ENCODE measurements around the gene TAS1R2.

TAS1R2 gene

DNA sequence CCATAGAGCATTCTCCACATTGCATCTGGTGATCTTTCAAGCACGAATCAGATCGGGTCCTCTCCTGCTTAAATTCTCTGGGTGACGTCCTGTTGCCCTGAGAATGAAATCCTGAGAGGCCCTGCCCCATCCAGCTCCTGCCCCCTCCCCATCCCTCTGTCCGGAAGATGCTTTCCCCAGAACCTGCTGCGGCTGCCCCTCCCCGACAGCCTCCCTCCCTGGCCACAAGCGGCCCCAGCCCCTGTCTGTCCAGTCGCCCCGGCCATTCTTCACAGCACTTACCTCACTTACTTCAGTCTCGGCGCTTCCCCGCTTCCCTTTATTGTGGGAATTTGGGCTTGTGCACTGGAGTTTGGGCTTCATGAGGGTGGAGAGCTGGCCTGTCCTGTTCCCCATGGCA lies 40.3 kb downstream of the TAS1R2 start:
- ATAC-seq: no peak
- TF ChIP-seq PPARA (CRISPR knock-in tag; IDR thresholded peaks at IDR 0.05; ENCODE audit: borderline replicate concordance) (no peak), ZFP3 (CRISPR knock-in tag; IDR thresholded peaks at IDR 0.05) (no peak), CSDC2 (CRISPR knock-in tag; IDR thresholded peaks at IDR 0.05) (no peak), GLIS3 (CRISPR knock-in tag; IDR thresholded peaks at IDR 0.05) (no peak), ESRRG (CRISPR knock-in tag; IDR thresholded peaks at IDR 0.05) (no peak), SNAI2 (CRISPR knock-in tag; IDR thresholded peaks at IDR 0.05) (no peak)
- TF ChIP-seq, protein P1, sequence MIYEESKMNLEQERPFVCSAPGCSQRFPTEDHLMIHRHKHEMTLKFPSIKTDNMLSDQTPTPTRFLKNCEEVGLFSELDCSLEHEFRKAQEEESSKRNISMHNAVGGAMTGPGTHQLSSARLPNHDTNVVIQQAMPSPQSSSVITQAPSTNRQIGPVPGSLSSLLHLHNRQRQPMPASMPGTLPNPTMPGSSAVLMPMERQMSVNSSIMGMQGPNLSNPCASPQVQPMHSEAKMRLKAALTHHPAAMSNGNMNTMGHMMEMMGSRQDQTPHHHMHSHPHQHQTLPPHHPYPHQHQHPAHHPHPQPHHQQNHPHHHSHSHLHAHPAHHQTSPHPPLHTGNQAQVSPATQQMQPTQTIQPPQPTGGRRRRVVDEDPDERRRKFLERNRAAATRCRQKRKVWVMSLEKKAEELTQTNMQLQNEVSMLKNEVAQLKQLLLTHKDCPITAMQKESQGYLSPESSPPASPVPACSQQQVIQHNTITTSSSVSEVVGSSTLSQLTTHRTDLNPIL (CRISPR knock-in tag; IDR thresholded peaks at IDR 0.05; ENCODE audit: low read depth): no peak

DNA sequence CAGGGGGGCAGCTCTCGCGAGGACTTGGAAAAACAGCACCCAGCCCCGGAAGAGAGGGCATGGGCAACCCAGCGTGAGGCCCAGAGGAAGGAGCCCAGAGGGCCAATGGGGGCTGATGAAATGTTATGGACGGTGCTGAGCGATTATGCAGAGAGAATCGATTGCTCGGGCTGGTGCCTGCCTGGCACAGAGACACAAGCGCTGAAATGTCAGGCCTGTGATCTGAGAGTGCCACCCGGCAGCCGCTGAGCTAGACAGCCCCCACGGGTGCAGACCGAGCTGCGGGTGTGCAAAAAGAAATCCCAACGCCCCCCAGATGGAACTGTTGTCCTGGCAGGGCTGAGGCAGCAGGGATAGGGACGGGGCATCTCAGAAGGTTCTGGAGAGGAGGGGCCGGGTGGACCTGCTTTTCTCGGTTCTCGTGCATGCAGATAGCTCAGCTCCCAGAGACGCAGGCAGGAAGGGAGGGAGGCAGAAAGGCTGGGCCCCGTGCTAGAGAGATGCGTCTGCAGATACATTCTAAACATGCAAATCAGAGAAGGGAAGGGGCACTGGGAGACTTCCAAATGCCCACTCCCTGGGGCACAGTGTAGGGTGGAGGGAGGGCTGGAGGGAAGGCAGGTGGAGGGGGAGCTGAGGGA lies 41.5 kb downstream of the TAS1R2 start:
- TF ChIP-seq OSR1 (CRISPR knock-in tag; IDR thresholded peaks at IDR 0.05): no peak
- TF ChIP-seq BACH2 (CRISPR knock-in tag; IDR thresholded peaks at IDR 0.05; ENCODE audit: borderline replicate concordance): no peak
- TF ChIP-seq GLIS3 (CRISPR knock-in tag; IDR thresholded peaks at IDR 0.05): no peak
- no peak for ATAC-seq

DNA sequence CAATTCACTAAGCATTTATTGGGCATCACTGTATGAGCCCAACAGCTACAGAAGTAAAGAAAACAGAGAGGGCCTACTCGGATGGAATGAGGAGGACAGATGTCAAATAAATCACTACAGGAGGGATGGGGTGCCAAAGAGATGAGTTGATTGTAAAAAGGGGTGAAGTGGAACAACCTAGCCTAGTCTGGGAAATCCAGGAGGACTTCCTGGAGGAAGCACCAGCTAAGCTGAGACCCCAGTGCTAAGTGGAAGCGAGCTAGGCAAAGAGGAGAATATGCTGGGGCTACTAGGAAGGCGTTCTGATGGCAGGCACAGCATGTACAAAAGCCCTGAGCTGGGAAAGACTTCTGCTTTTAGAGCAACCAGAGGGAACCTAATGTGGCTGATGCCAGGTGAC lies 42.1 kb downstream of the TAS1R2 start:
- no peak for TF ChIP-seq ZFP30 (CRISPR knock-in tag; IDR thresholded peaks at IDR 0.05)
- no peak for TF ChIP-seq OSR1 (CRISPR knock-in tag; IDR thresholded peaks at IDR 0.05)
- ATAC-seq: no peak

DNA sequence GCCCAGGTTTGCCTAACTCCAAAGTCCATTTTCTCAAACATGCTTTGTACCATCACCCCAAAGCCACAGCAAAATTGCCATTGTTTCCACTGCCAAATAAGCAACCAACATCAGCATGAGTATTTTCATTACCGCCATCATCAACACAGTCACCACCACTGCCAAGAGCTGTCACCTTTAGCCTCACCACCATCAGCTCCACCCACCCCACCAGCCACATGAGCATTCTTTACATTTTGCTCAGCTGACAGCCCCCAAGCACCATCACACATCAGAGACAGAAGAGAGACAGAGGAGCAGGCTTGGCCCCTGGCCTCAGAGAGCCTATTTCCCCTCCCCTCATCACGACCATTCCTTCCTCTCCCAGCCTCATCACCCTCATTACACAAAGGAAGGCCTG lies 42.7 kb downstream of the TAS1R2 start:
- TF ChIP-seq SNAI2 (CRISPR knock-in tag; IDR thresholded peaks at IDR 0.05) (no peak), ZFP30 (CRISPR knock-in tag; IDR thresholded peaks at IDR 0.05) (no peak), ZNF70 (CRISPR knock-in tag; IDR thresholded peaks at IDR 0.05) (no peak)
- ATAC-seq: no peak

DNA sequence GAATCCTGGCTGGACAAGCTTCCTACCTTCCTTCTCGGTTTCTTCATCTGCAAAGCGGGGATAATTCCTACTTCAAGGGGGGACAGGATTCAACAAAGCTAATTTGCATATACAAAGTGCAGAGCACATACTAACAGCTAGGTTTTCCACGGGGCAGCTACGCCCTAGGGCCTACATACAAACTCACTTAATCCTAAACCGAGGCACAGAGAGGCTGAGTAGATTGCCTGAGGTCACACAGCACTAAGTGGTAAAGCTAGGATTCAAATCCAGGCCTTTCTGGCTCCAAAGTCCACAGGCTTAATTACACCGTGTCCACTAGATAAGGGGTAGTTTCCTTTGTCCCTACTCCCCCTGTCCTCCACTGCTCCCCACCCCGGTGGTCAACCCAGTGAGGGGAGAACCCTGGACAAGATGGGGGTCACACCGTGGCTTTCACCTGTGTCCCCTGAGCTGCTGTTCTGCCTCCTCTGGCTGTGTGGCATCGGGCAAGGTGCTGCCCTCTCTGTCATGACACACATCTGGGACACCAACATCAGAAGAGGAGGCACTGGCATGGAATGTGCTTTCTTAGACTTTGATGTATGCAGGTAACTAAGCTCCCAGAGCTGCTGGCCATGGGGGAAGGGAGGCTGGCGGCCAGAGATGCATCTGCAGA lies 44.5 kb downstream of the TAS1R2 start:
- TF ChIP-seq ZNF565 (CRISPR knock-in tag; conservative IDR thresholded peaks at IDR 0.05; ENCODE audit: low read depth) (no peak), OSR1 (CRISPR knock-in tag; IDR thresholded peaks at IDR 0.05) (no peak), CSDC2 (CRISPR knock-in tag; IDR thresholded peaks at IDR 0.05) (no peak), ZNF70 (CRISPR knock-in tag; IDR thresholded peaks at IDR 0.05) (no peak), PPARA (CRISPR knock-in tag; IDR thresholded peaks at IDR 0.05; ENCODE audit: borderline replicate concordance) (no peak), ISL1 (CRISPR knock-in tag; IDR thresholded peaks at IDR 0.05) (no peak), TOX (CRISPR knock-in tag; IDR thresholded peaks at IDR 0.05; ENCODE audit: borderline replicate concordance) (no peak), BACH2 (CRISPR knock-in tag; IDR thresholded peaks at IDR 0.05; ENCODE audit: borderline replicate concordance) (no peak), RARB (CRISPR knock-in tag; IDR thresholded peaks at IDR 0.05) (no peak), ARNTL (CRISPR knock-in tag; IDR thresholded peaks at IDR 0.05; ENCODE audit: borderline replicate concordance, low read depth) (no peak), TCF4 (CRISPR knock-in tag; IDR thresholded peaks at IDR 0.05; ENCODE audit: borderline replicate concordance) (no peak), ZFP30 (CRISPR knock-in tag; IDR thresholded peaks at IDR 0.05) (no peak), ZC3H10 (CRISPR knock-in tag; IDR thresholded peaks at IDR 0.05) (no peak)
- TF ChIP-seq, protein P1 (CRISPR knock-in tag; IDR thresholded peaks at IDR 0.05; ENCODE audit: low read depth): no peak
- TF ChIP-seq, protein P2, sequence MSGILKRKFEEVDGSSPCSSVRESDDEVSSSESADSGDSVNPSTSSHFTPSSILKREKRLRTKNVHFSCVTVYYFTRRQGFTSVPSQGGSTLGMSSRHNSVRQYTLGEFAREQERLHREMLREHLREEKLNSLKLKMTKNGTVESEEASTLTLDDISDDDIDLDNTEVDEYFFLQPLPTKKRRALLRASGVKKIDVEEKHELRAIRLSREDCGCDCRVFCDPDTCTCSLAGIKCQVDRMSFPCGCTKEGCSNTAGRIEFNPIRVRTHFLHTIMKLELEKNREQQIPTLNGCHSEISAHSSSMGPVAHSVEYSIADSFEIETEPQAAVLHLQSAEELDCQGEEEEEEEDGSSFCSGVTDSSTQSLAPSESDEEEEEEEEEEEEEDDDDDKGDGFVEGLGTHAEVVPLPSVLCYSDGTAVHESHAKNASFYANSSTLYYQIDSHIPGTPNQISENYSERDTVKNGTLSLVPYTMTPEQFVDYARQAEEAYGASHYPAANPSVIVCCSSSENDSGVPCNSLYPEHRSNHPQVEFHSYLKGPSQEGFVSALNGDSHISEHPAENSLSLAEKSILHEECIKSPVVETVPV (CRISPR knock-in tag; IDR thresholded peaks at IDR 0.05): no peak
- TF ChIP-seq, protein P3, sequence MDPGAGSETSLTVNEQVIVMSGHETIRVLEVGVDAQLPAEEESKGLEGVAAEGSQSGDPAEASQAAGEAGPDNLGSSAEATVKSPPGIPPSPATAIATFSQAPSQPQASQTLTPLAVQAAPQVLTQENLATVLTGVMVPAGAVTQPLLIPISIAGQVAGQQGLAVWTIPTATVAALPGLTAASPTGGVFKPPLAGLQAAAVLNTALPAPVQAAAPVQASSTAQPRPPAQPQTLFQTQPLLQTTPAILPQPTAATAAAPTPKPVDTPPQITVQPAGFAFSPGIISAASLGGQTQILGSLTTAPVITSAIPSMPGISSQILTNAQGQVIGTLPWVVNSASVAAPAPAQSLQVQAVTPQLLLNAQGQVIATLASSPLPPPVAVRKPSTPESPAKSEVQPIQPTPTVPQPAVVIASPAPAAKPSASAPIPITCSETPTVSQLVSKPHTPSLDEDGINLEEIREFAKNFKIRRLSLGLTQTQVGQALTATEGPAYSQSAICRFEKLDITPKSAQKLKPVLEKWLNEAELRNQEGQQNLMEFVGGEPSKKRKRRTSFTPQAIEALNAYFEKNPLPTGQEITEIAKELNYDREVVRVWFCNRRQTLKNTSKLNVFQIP (CRISPR knock-in tag; IDR thresholded peaks at IDR 0.05; ENCODE audit: borderline replicate concordance, low read depth): no peak
- TF ChIP-seq, protein P4, sequence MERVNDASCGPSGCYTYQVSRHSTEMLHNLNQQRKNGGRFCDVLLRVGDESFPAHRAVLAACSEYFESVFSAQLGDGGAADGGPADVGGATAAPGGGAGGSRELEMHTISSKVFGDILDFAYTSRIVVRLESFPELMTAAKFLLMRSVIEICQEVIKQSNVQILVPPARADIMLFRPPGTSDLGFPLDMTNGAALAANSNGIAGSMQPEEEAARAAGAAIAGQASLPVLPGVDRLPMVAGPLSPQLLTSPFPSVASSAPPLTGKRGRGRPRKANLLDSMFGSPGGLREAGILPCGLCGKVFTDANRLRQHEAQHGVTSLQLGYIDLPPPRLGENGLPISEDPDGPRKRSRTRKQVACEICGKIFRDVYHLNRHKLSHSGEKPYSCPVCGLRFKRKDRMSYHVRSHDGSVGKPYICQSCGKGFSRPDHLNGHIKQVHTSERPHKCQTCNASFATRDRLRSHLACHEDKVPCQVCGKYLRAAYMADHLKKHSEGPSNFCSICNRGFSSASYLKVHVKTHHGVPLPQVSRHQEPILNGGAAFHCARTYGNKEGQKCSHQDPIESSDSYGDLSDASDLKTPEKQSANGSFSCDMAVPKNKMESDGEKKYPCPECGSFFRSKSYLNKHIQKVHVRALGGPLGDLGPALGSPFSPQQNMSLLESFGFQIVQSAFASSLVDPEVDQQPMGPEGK (CRISPR knock-in tag; IDR thresholded peaks at IDR 0.05; ENCODE audit: borderline replicate concordance): no peak
- ATAC-seq: no peak
